H9 (cell line): Measurements from ENCODE around the gene SRF. TPM values are rescaled to one million over a fixed set of nuclear protein-coding genes. Genes with fewer than 3 reads are reported as not detected.
"Not testable (repeated sequence)": the region's sequence is repeated elsewhere in the genome, so short reads cannot be mapped to it uniquely, and the experiment has no call there.

Source experiments
- DNase-seq: peaks from one replicate; pipeline ENCODE4 v3.0.0-alpha.2; 2017
- H2AFZ ChIP-seq: one replicate; pipeline ENCODE4 v1.6.1; 2013; ENCODE audit warnings: mild to moderate bottlenecking, low read length, control low read depth, moderate library complexity
- H2AK5ac ChIP-seq: 2 replicates; pipeline ENCODE4 v1.6.1; 2013; ENCODE audit warnings: low read length, control low read depth, mixed read lengths; ENCODE audit not compliant: insufficient read length
- H2BK120ac ChIP-seq: one replicate; pipeline ENCODE4 v1.6.1; 2013; ENCODE audit warnings: low read depth, mild to moderate bottlenecking, low read length, control low read depth, inconsistent platforms; ENCODE audit not compliant: poor library complexity, severe bottlenecking
- H2BK12ac ChIP-seq: 2 replicates; pipeline ENCODE4 v1.6.1; 2013; ENCODE audit warnings: low read length, control low read depth, mixed read lengths, low read depth; ENCODE audit not compliant: insufficient read length
- H2BK15ac ChIP-seq: 2 replicates; pipeline ENCODE4 v1.6.1; 2013; ENCODE audit warnings: low read depth, low read length, control low read depth
- H2BK20ac ChIP-seq: one replicate; pipeline ENCODE4 v1.6.1; 2013; ENCODE audit warnings: low read depth, mild to moderate bottlenecking, low read length, control low read depth, inconsistent platforms; ENCODE audit not compliant: poor library complexity, severe bottlenecking
- H2BK5ac ChIP-seq: 2 replicates; pipeline ENCODE4 v1.6.1; 2013; ENCODE audit warnings: low read length, control low read depth, mixed read lengths; ENCODE audit not compliant: insufficient read length
- H3K14ac ChIP-seq: 2 replicates; pipeline ENCODE4 v1.6.1; 2013; ENCODE audit warnings: low read length, control low read depth; ENCODE audit not compliant: insufficient read depth
- H3K18ac ChIP-seq: 2 replicates; pipeline ENCODE4 v1.6.1; 2013; ENCODE audit warnings: low read depth, mild to moderate bottlenecking, mixed read lengths, low read length, control low read depth; ENCODE audit not compliant: insufficient read length
- H3K23ac ChIP-seq: 2 replicates; pipeline ENCODE4 v1.6.1; 2013; ENCODE audit warnings: low read length, control low read depth, mixed read lengths, low read depth; ENCODE audit not compliant: insufficient read length
- H3K23me2 ChIP-seq: 2 replicates; pipeline ENCODE4 v1.6.1; 2013; ENCODE audit warnings: low read depth, mild to moderate bottlenecking, mixed read lengths, low read length, control low read depth; ENCODE audit not compliant: insufficient read length, poor library complexity, severe bottlenecking
- H3K27ac ChIP-seq: 2 replicates; pipeline ENCODE4 v1.5.1; 2013; ENCODE audit warnings: low read length, control low read depth, mixed read lengths, low read depth; ENCODE audit not compliant: insufficient read length
- H3K27me3 ChIP-seq: 2 replicates; pipeline ENCODE4 v1.6.1; 2013; ENCODE audit warnings: low read length, control low read depth, inconsistent platforms; ENCODE audit not compliant: insufficient read depth
- H3K4ac ChIP-seq: 2 replicates; pipeline ENCODE4 v1.6.1; 2013; ENCODE audit warnings: low read depth, mild to moderate bottlenecking, control low read depth, inconsistent platforms, low read length, moderate library complexity
- H3K4me1 ChIP-seq: 2 replicates; pipeline ENCODE4 v1.6.1; 2013; ENCODE audit warnings: low read length, control low read depth, inconsistent platforms; ENCODE audit not compliant: insufficient read depth
- H3K4me2 ChIP-seq: 2 replicates; pipeline ENCODE4 v1.6.1; 2013; ENCODE audit warnings: low read length, control low read depth, mixed read lengths; ENCODE audit not compliant: insufficient read length, insufficient read depth
- H3K56ac ChIP-seq: 2 replicates; pipeline ENCODE4 v1.6.1; 2013; ENCODE audit warnings: low read depth, mild to moderate bottlenecking, mixed read lengths, low read length, control low read depth; ENCODE audit not compliant: insufficient read length
- H3K79me1 ChIP-seq: 2 replicates; pipeline ENCODE4 v1.6.1; 2013; ENCODE audit warnings: low read depth, mild to moderate bottlenecking, moderate library complexity, low read length, control low read depth, inconsistent platforms; ENCODE audit not compliant: insufficient read depth, poor library complexity, severe bottlenecking
- H3K79me2 ChIP-seq: 2 replicates; pipeline ENCODE4 v1.6.1; 2013; ENCODE audit warnings: low read length, control low read depth, inconsistent platforms; ENCODE audit not compliant: insufficient read depth
- H3K9ac ChIP-seq: 2 replicates; pipeline ENCODE4 v1.6.1; 2013; ENCODE audit warnings: low read length, control low read depth, mixed read lengths; ENCODE audit not compliant: insufficient read length; ENCODE audit errors: extremely low read depth
- H3K9me3 ChIP-seq: one replicate; pipeline ENCODE4 v1.6.1; 2013; ENCODE audit warnings: low read depth, low read length, inconsistent platforms; ENCODE audit not compliant: control insufficient read depth
- H3T11ph ChIP-seq: one replicate; pipeline ENCODE4 v1.6.1; 2013; ENCODE audit warnings: mild to moderate bottlenecking, low read length, control low read depth, inconsistent platforms
- H4K20me1 ChIP-seq: one replicate; pipeline ENCODE4 v1.6.1; 2013; ENCODE audit not compliant: control insufficient read depth, insufficient read length, insufficient read depth
- H4K5ac ChIP-seq: 2 replicates; pipeline ENCODE4 v1.6.1; 2013; ENCODE audit warnings: low read depth, mild to moderate bottlenecking, mixed read lengths, low read length, control low read depth; ENCODE audit not compliant: insufficient read length
- H4K8ac ChIP-seq: replicated peaks from 2 replicates; pipeline ENCODE4 v1.6.1; 2013; ENCODE audit warnings: low read length, control low read depth, mixed read lengths, low read depth; ENCODE audit not compliant: insufficient read length
- H4K91ac ChIP-seq: 2 replicates; pipeline ENCODE4 v1.6.1; 2013; ENCODE audit warnings: low read depth, mild to moderate bottlenecking, moderate library complexity, mixed read lengths, low read length, control low read depth; ENCODE audit not compliant: insufficient read length
- H3K27ac Mint-ChIP-seq, 3 experiments: 2 replicates in 2 of 3; 3 replicates in 1 of 3; pipeline ENCODE4 v1.8.0; 2020 to 2021; ENCODE audit warnings: mixed read lengths in 3 of 3, mild to moderate bottlenecking in 1 of 3, moderate library complexity in 1 of 3
- H3K27me3 Mint-ChIP-seq: 2 replicates; pipeline ENCODE4 v1.8.0; 2021; ENCODE audit warnings: low read depth, mild to moderate bottlenecking, moderate library complexity, mixed read lengths
- H3K36me3 Mint-ChIP-seq, 3 experiments: 2 replicates in 2 of 3; 3 replicates in 1 of 3; pipeline ENCODE4 v1.8.0; 2020 to 2021; ENCODE audit warnings: low read depth in 3 of 3, mixed read lengths in 3 of 3; ENCODE audit not compliant: insufficient read depth in 1 of 3
- H3K4me1 Mint-ChIP-seq, 2 experiments: 2 replicates each; pipeline ENCODE4 v1.8.0; 2020; ENCODE audit warnings: mixed read lengths in 2 of 2
- H3K4me3 Mint-ChIP-seq, 2 experiments: 2 replicates in 1 of 2; 3 replicates in 1 of 2; pipeline ENCODE4 v1.8.0; 2020 to 2021; ENCODE audit warnings: mild to moderate bottlenecking in 2 of 2, mixed read lengths in 2 of 2, moderate library complexity in 1 of 2
- H3K9me3 Mint-ChIP-seq, 2 experiments: 2 replicates in 1 of 2; 3 replicates in 1 of 2; pipeline ENCODE4 v1.8.0; 2020; ENCODE audit warnings: mild to moderate bottlenecking in 2 of 2, mixed read lengths in 2 of 2, moderate library complexity in 1 of 2
- CTCF ChIP-seq: fragments of 200-600 bp; sonication (generic); conservative IDR thresholded peaks from 3 replicates; pipeline ENCODE4 v1.8.0; 2021; ENCODE audit warnings: antibody characterized with exemption, mild to moderate bottlenecking
- WGBS: extraction: QIAGEN DNeasy Blood & Tissue Kit; methylation state at CpG from one replicate; pipeline ENCODE4 v1.1.7; 2013; ENCODE audit warnings: missing lambda C conversion rate, low lambda C conversion rate, mixed read lengths; ENCODE audit not compliant: insufficient read length; ENCODE audit errors: extremely low coverage; 5-methylcytosine and 5-hydroxymethylcytosine counted together
- total RNA-seq: library from RNA; stranded (reverse); gene quantifications from 2 replicates; pipeline ENCODE4 v1.2.1, GENCODE V29; 2021

Gene SRF
- total RNA-seq, 1 experiment from 2014 or later = 57.5 TPM

- Histone ChIP-seq H3T11ph (no peak overlapping the region), H3K18ac (no peak overlapping the region), H3K4me2 (no peak overlapping the region), H2AK5ac (no peak overlapping the region), H2BK5ac (no peak overlapping the region), H2BK20ac (no peak overlapping the region), H3K23ac (no peak overlapping the region), H3K9me3 (no peaks in the 10 kb centered on the region), H3K4me1 (no peaks in the 10 kb centered on the region), H4K5ac (no peak overlapping the region), H3K79me1 (no peaks in the 10 kb centered on the region), H2BK120ac (no peak overlapping the region), H3K56ac (no peak overlapping the region), H2BK12ac (no peak overlapping the region), H4K8ac (no peak overlapping the region), H3K9ac (no peak overlapping the region), H3K27ac (no peak overlapping the region), H3K14ac (no peak overlapping the region), H3K23me2 (no peaks in the 10 kb centered on the region), H3K27me3 (no peaks in the 10 kb centered on the region), H2AFZ (no peak overlapping the region), H2BK15ac (no peak overlapping the region), H3K4ac (no peak overlapping the region), H4K91ac (no peak overlapping the region), H3K79me2 (no peaks in the 10 kb centered on the region), H4K20me1 (no peaks in the 10 kb centered on the region)
- Mint-ChIP-seq H3K36me3 (peaks cover 0 to 25% (median 23%) of the 10 kb centered on the region in 3 experiments; a peak in 6 of 7 replicates), H3K9me3 (no peaks in the 10 kb centered on the region), H3K27me3 (no peaks in the 10 kb centered on the region), H3K27ac (no peak overlapping the region), H3K4me1 (peaks cover 5% of the 10 kb centered on the region in 2 experiments), H3K4me3 (no peak overlapping the region)
- no peak for DNase-seq
- TF ChIP-seq CTCF = no peak
- no CpG with 5 or more reads among the region's 3 CpGs for WGBS
Measured at GRCh38 chr6:43138267-43138666, 32.8 kb upstream of the SRF start.

- not testable (repeated sequence) for H3K4me1 ChIP-seq, H3K4ac ChIP-seq, H4K8ac ChIP-seq, H2AK5ac ChIP-seq, H2BK120ac ChIP-seq, H3K9ac ChIP-seq, H3K4me2 ChIP-seq, H3K79me2 ChIP-seq, H3K9me3 Mint-ChIP-seq, H4K5ac ChIP-seq, H3T11ph ChIP-seq, H4K91ac ChIP-seq, H3K18ac ChIP-seq, H3K56ac ChIP-seq, H3K27ac ChIP-seq, DNase-seq, H3K4me1 Mint-ChIP-seq, H2BK20ac ChIP-seq, H3K4me3 Mint-ChIP-seq, H3K14ac ChIP-seq, H3K23ac ChIP-seq, H2BK12ac ChIP-seq, H3K79me1 ChIP-seq, H2BK15ac ChIP-seq, H3K23me2 ChIP-seq, H3K27ac Mint-ChIP-seq, H3K9me3 ChIP-seq, H4K20me1 ChIP-seq, H2BK5ac ChIP-seq, H3K27me3 ChIP-seq, H3K27me3 Mint-ChIP-seq, H2AFZ ChIP-seq
- peaks cover 0 to 28% (median 23%) of the 10 kb centered on the region in 3 experiments for H3K36me3 Mint-ChIP-seq
- no CpG with 5 or more reads among the region's 11 CpGs for WGBS
Measured at GRCh38 chr6:43139973-43140372, 31.1 kb upstream of the SRF start.
